ENCODE results near the gene JAK1. TPM values are rescaled to one million over a fixed set of nuclear protein-coding genes. Genes with fewer than 3 reads are reported as not detected.
"Not testable (repeated sequence)": the region's sequence is repeated elsewhere in the genome, so short reads cannot be mapped to it uniquely, and the experiment has no call there.

Gene JAK1
- total and polyA plus RNA-seq, 7 donors: 43.8 to 143 (median 99.6) TPM

DNA sequence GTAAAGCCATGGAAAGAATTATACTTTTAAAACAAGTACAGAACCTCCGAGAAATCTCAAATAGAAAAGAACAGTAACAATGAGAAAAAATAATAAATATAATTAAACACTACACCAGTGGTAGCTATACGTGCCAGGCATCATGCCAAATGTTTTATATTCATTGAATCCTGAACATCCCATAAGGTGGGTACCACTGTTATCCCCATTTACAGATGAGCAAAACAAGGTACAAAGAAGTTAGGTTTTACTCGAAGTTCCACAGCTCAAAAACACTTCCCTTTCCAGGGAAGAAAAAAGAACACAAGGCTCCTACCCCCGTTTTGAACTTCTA, 33.4 kb downstream of the JAK1 start:
- H3K4me1 ChIP-seq: peaks cover 0 to 52% (median 48%) of the 10 kb centered on the region in 4 donors
- 54 to 61% methylated on average over 4 of the region's 4 CpGs for WGBS, 2 donors
- intact Hi-C loops (cut with DNase I): no loop called here
- no peaks in the 10 kb centered on the region for H3K27me3 ChIP-seq
- no peaks in the 10 kb centered on the region for H3K9me3 ChIP-seq
- H3K4me3 ChIP-seq: no peak overlapping the region
- DNase-seq: no peak
- H3K27ac ChIP-seq: peak overlapping the region; percentile 36 to 76 (median 72)
- TF ChIP-seq POLR2AphosphoS5 (IDR thresholded peaks at IDR 0.05): no peak
- TF ChIP-seq EP300 (IDR thresholded peaks at IDR 0.05): no peak
- TF ChIP-seq POLR2A (IDR thresholded peaks at IDR 0.05): no peak
- TF ChIP-seq, protein P1, sequence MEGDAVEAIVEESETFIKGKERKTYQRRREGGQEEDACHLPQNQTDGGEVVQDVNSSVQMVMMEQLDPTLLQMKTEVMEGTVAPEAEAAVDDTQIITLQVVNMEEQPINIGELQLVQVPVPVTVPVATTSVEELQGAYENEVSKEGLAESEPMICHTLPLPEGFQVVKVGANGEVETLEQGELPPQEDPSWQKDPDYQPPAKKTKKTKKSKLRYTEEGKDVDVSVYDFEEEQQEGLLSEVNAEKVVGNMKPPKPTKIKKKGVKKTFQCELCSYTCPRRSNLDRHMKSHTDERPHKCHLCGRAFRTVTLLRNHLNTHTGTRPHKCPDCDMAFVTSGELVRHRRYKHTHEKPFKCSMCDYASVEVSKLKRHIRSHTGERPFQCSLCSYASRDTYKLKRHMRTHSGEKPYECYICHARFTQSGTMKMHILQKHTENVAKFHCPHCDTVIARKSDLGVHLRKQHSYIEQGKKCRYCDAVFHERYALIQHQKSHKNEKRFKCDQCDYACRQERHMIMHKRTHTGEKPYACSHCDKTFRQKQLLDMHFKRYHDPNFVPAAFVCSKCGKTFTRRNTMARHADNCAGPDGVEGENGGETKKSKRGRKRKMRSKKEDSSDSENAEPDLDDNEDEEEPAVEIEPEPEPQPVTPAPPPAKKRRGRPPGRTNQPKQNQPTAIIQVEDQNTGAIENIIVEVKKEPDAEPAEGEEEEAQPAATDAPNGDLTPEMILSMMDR (IDR thresholded peaks at IDR 0.05): no peak
- no peaks in the 10 kb centered on the region for H3K36me3 ChIP-seq

DNA sequence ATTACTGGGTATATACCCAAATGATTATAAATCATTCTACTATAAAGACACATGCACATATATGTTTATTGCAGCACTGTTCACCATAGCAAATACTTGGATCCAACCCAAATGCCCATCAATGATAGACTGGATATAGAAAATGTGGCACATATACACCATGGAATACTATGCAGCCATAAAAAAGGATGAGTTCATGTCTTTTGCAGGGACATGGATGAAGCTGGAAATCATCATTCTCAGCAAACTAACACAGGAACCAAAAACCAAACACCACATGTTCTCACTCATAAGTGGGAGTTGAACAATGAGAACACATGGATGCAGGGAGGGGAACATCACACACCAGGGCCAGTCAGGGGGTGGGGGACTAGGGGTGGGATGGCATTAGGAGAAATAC, 35.7 kb downstream of the JAK1 start:
- H3K4me3 ChIP-seq; H3K9me3 ChIP-seq; DNase-seq; intact Hi-C loops (cut with DNase I); H3K36me3 ChIP-seq; H3K27me3 ChIP-seq; H3K27ac ChIP-seq: not testable (repeated sequence)
- H3K4me1 ChIP-seq: peaks cover 0 to 56% (median 52%) of the 10 kb centered on the region in 4 donors

DNA sequence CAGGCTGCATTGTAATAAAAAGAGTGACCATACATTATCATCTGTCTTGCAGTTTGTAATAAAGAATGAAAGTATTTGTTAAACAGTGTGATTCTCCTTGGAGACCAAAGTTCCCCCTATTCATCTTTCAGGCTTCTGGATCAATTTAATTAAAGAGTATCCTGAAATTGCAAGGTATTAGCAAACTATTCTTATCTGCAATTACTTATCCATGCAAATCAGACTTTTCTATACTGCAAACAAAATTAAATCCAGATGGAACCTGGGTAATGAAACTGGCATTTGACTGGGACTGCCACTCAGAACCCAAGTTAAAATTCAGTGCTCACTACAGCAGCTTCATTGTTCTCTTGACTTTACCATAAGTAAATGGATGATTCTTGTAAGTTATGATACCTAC, 37.1 kb downstream of the JAK1 start:
- intact Hi-C loops (cut with DNase I): no loop called here
- DNase-seq: no peak
- Histone ChIP-seq H3K27me3 (no peaks in the 10 kb centered on the region), H3K9me3 (no peaks in the 10 kb centered on the region), H3K4me1 (peaks cover 0 to 46% (median 43%) of the 10 kb centered on the region in 4 donors), H3K36me3 (no peaks in the 10 kb centered on the region), H3K4me3 (no peak overlapping the region), H3K27ac (no peak overlapping the region)
- TF ChIP-seq POLR2AphosphoS5 (IDR thresholded peaks at IDR 0.05): no peak
- no peak for TF ChIP-seq POLR2A (IDR thresholded peaks at IDR 0.05)
- no peak for TF ChIP-seq EP300 (IDR thresholded peaks at IDR 0.05)
- TF ChIP-seq, protein P1 (IDR thresholded peaks at IDR 0.05): no peak

DNA sequence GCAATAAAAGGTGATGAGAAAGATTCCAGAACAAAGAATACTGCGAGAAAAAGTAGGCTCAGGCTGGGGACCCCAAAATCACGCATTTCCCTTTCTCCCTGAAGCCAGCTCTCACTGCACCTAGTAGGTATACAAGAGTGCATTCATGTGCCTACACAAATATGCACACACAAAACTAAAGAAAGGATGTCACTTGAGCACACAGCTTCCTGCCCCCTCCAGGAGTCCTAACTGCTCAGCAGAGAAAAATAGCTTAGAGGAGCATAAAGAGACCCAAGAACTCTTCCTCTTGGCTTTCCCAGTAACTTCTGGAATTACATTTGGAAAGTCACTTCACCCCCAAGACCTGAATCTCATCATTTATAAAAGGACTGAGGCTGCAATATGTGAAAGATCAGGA, 38.0 kb downstream of the JAK1 start:
- intact Hi-C loops (cut with DNase I): no loop called here
- no peaks in the 10 kb centered on the region for H3K36me3 ChIP-seq

DNA sequence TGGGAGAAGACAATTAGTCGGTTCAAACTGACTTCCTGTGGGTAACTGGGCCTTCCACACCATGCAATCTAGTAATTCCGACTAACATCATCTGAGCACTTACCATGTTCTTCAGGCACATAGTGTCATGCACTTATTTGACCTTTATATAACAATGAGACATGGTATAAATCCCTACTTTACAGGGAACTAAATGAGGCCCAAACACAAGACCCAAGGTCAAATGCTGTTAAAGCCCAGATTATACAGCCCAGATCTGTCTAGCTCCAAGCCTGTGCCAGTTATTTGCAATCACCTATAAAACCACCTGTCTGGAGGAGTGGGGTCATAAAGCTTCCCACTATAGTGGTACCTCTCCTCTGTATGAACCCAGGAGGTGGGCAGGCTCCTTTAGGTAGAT, 40.8 kb downstream of the JAK1 start:
- Histone ChIP-seq H3K36me3 (no peaks in the 10 kb centered on the region), H3K27ac (no peak overlapping the region), H3K9me3 (no peaks in the 10 kb centered on the region), H3K27me3 (no peaks in the 10 kb centered on the region), H3K4me1 (peaks cover 0 to 58% (median 51%) of the 10 kb centered on the region in 4 donors), H3K4me3 (no peak overlapping the region)
- 56 to 75% methylated on average over 2 of the region's 2 CpGs for WGBS, 2 donors
- TF ChIP-seq EP300 (IDR thresholded peaks at IDR 0.05): no peak
- TF ChIP-seq, protein P1 (IDR thresholded peaks at IDR 0.05): no peak
- no peak for TF ChIP-seq POLR2A (IDR thresholded peaks at IDR 0.05)
- no peak for TF ChIP-seq POLR2AphosphoS5 (IDR thresholded peaks at IDR 0.05)
- DNase-seq: no peak
- intact Hi-C loops (cut with DNase I): no loop called here

More for the DNA sequence above, 38.0 kb downstream of the JAK1 start:
- Histone ChIP-seq H3K9me3 (no peaks in the 10 kb centered on the region), H3K27ac (no peak overlapping the region), H3K4me1 (peaks cover 0 to 40% (median 38%) of the 10 kb centered on the region in 4 donors), H3K4me3 (no peak overlapping the region), H3K27me3 (no peaks in the 10 kb centered on the region)
- whole genome bisulfite sequencing, 2 donors: 94% methylated on average over 2 of the region's 2 CpGs
- no peak for DNase-seq
- TF ChIP-seq, protein P1 (IDR thresholded peaks at IDR 0.05): no peak
- TF ChIP-seq POLR2A (IDR thresholded peaks at IDR 0.05): no peak
- no peak for TF ChIP-seq POLR2AphosphoS5 (IDR thresholded peaks at IDR 0.05)
- no peak for TF ChIP-seq EP300 (IDR thresholded peaks at IDR 0.05)

All from sigmoid colon (tissue), 7 donors.